ENCODE measurements around the gene ATP8B4.

DNA sequence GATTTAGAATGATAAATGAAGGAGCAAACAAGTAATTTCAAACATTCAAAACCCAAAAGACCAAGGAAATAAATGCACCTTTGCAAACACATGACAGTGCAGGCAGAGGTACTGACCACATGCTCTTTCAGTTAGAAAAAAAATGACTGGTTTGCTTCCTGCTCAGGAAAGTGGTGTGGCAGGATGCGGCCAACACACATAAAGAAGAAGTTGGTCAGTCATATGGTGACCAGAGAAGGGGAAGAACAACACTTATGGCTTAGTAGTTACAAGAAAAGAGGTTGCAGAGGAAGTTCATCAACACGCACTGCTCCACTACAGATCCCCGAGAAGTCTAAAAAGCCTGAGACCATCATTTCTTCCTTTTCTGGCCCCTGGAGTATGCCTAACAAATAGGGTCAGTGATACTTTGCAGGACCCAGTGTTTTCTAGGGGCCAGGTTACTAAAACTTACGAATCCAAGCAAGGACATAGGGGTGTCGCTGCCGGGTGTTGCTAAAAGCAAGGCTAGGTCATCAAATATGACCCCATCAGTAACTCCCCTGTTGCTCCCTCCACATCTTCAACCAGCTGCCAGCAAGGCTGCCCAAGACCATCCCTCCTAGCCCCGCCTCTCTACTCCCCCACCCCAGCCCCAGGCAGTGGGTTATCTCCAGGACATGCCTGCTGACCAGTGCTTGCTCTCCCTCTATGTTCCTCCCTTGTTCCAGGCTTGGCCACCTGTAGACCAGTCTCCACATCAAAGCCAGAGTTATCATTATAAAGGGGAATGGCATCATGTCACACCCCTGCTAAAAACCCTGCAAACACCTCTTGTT lies 11.2 kb downstream of the ATP8B4 start:
- TF ChIP-seq, protein P1, sequence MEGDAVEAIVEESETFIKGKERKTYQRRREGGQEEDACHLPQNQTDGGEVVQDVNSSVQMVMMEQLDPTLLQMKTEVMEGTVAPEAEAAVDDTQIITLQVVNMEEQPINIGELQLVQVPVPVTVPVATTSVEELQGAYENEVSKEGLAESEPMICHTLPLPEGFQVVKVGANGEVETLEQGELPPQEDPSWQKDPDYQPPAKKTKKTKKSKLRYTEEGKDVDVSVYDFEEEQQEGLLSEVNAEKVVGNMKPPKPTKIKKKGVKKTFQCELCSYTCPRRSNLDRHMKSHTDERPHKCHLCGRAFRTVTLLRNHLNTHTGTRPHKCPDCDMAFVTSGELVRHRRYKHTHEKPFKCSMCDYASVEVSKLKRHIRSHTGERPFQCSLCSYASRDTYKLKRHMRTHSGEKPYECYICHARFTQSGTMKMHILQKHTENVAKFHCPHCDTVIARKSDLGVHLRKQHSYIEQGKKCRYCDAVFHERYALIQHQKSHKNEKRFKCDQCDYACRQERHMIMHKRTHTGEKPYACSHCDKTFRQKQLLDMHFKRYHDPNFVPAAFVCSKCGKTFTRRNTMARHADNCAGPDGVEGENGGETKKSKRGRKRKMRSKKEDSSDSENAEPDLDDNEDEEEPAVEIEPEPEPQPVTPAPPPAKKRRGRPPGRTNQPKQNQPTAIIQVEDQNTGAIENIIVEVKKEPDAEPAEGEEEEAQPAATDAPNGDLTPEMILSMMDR (IDR thresholded peaks at IDR 0.05), result no peak
- TF ChIP-seq POLR2A (IDR thresholded peaks at IDR 0.05; ENCODE audit: low read depth) (no peak), EP300 (IDR thresholded peaks at IDR 0.05) (no peak)

All from esophagus muscularis mucosa (tissue), 4 donors.